Loucy (cell line): ENCODE measurements around the gene COL2A1.

Experiments used
- H2AFZ ChIP-seq: fragments of 200-600 bp; sonication (generic); 2 replicates; pipeline ENCODE4 v1.6.0; 2016; ENCODE audit warnings: antibody characterized with exemption, mild to moderate bottlenecking, low read length, moderate library complexity
- H3F3A ChIP-seq: fragments of 200-600 bp; 2 replicates; pipeline ENCODE4 v1.6.0; 2016; ENCODE audit warnings: antibody characterized with exemption, low read depth, mild to moderate bottlenecking
- H3K27me3 ChIP-seq: fragments of 200-600 bp; sonication (generic); 2 replicates; pipeline ENCODE4 v1.6.1; 2014; ENCODE audit warnings: low read length, mild to moderate bottlenecking; ENCODE audit not compliant: insufficient read depth, poor library complexity, severe bottlenecking
- H3K36me3 ChIP-seq: fragments of 200-600 bp; sonication (generic); 2 replicates; pipeline ENCODE4 v1.6.1; 2016; ENCODE audit warnings: low read length; ENCODE audit not compliant: insufficient read depth
- H3K4me1 ChIP-seq: fragments of 200-600 bp; sonication (generic); 2 replicates; pipeline ENCODE4 v1.5.1; 2014; ENCODE audit warnings: low read length, mild to moderate bottlenecking; ENCODE audit not compliant: insufficient read depth, poor library complexity, severe bottlenecking
- H3K4me2 ChIP-seq: fragments of 200-600 bp; sonication (generic); 2 replicates; pipeline ENCODE4 v1.6.0; 2014; ENCODE audit warnings: antibody characterized with exemption, low read length, low read depth, mild to moderate bottlenecking; ENCODE audit not compliant: poor library complexity, severe bottlenecking
- H3K4me3 ChIP-seq: fragments of 200-600 bp; sonication (generic); 2 replicates; pipeline ENCODE4 v1.5.1; 2014; ENCODE audit warnings: low read length, mild to moderate bottlenecking, mixed read lengths; ENCODE audit not compliant: poor library complexity, severe bottlenecking
- H3K79me2 ChIP-seq: fragments of 200-600 bp; sonication (generic); 2 replicates; pipeline ENCODE4 v1.6.1; 2014; ENCODE audit warnings: low read length; ENCODE audit not compliant: insufficient read depth
- H3K9ac ChIP-seq: fragments of 200-600 bp; sonication (generic); 2 replicates; pipeline ENCODE4 v1.6.0; 2014; ENCODE audit warnings: mild to moderate bottlenecking, low read depth, low read length, moderate library complexity; ENCODE audit not compliant: poor library complexity, severe bottlenecking
- H3K9me2 ChIP-seq: fragments of 200-600 bp; sonication (generic); replicated peaks from 2 replicates; pipeline ENCODE4 v1.6.1; 2016; ENCODE audit warnings: low read depth, low read length, mixed read lengths
- H3K9me3 ChIP-seq: fragments of 200-600 bp; sonication (generic); 2 replicates; pipeline ENCODE4 v1.6.1; 2014; ENCODE audit warnings: mild to moderate bottlenecking, antibody characterized with exemption, low read length, low read depth; ENCODE audit not compliant: insufficient read depth
- H4K20me1 ChIP-seq: fragments of 200-600 bp; sonication (generic); 2 replicates; pipeline ENCODE4 v1.6.0; 2014; ENCODE audit warnings: antibody characterized with exemption, low read length, mild to moderate bottlenecking; ENCODE audit not compliant: insufficient read depth, poor library complexity, severe bottlenecking
- CTCF ChIP-seq: fragments of 200-600 bp; sonication (generic); conservative IDR thresholded peaks from 2 replicates; pipeline ENCODE4 v1.5.1; 2014; ENCODE audit warnings: mild to moderate bottlenecking, antibody characterized with exemption, low read length
- EZH2phosphoT487 ChIP-seq: fragments of 200-600 bp; IDR thresholded peaks from 2 replicates; pipeline ENCODE4 v1.6.1; 2018; ENCODE audit warnings: antibody characterized with exemption, mild to moderate bottlenecking, moderate library complexity, borderline replicate concordance

Gene COL2A1

GRCh38 chr12:48010366-48010970 lies 6.2 kb upstream of the COL2A1 start:
- no peak overlapping the region for H3K4me2 ChIP-seq
- H3K9me2 ChIP-seq = no peaks in the 10 kb centered on the region
- H2AFZ ChIP-seq = no peak overlapping the region
- H3K4me3 ChIP-seq = no peak overlapping the region
- H4K20me1 ChIP-seq = no peaks in the 10 kb centered on the region
- no peak overlapping the region for H3K9ac ChIP-seq
- peaks cover 3% of the 10 kb centered on the region for H3K4me1 ChIP-seq
- no peak for TF ChIP-seq EZH2phosphoT487
- TF ChIP-seq CTCF = no peak
- no peaks in the 10 kb centered on the region for H3K27me3 ChIP-seq
- H3K36me3 ChIP-seq = no peaks in the 10 kb centered on the region
- no peaks in the 10 kb centered on the region for H3K79me2 ChIP-seq
- H3K9me3 ChIP-seq = no peaks in the 10 kb centered on the region
- no peaks in the 10 kb centered on the region for H3F3A ChIP-seq

- H3K9ac ChIP-seq = no peak overlapping the region
- H3K79me2 ChIP-seq = no peaks in the 10 kb centered on the region; the same call in 1 of the 2 replicates
- H3F3A ChIP-seq = no peaks in the 10 kb centered on the region
- H3K9me3 ChIP-seq = no peaks in the 10 kb centered on the region
- no peak overlapping the region for H3K4me3 ChIP-seq
- H3K36me3 ChIP-seq = no peaks in the 10 kb centered on the region
- H2AFZ ChIP-seq = no peak overlapping the region
- H3K9me2 ChIP-seq = no peaks in the 10 kb centered on the region
- H4K20me1 ChIP-seq = no peaks in the 10 kb centered on the region
- H3K27me3 ChIP-seq = no peaks in the 10 kb centered on the region
- H3K4me2 ChIP-seq = no peak overlapping the region
- TF ChIP-seq EZH2phosphoT487 = no peak
- no peak for TF ChIP-seq CTCF
- H3K4me1 ChIP-seq = peaks cover 10% of the 10 kb centered on the region
These were observed 5.2 kb upstream of the COL2A1 start for GRCh38 chr12:48009471-48009870.

GRCh38 chr12:48008950-48009349 lies 4.7 kb upstream of the COL2A1 start:
- H3K27me3 ChIP-seq = no peaks in the 10 kb centered on the region
- TF ChIP-seq EZH2phosphoT487 = no peak
- TF ChIP-seq CTCF = no peak
- no peaks in the 10 kb centered on the region for H4K20me1 ChIP-seq
- H3K79me2 ChIP-seq = peaks cover 2% of the 10 kb centered on the region; the same call in 1 of the 2 replicates
- H3K4me3 ChIP-seq = no peak overlapping the region
- no peak overlapping the region for H2AFZ ChIP-seq
- H3K4me1 ChIP-seq = peaks cover 10% of the 10 kb centered on the region
- H3K36me3 ChIP-seq = no peaks in the 10 kb centered on the region
- no peaks in the 10 kb centered on the region for H3K9me2 ChIP-seq
- H3K9me3 ChIP-seq = no peaks in the 10 kb centered on the region
- no peak overlapping the region for H3K4me2 ChIP-seq
- H3F3A ChIP-seq = no peaks in the 10 kb centered on the region
- H3K9ac ChIP-seq = no peak overlapping the region
